Heart right ventricle (tissue), 16 donors: ENCODE measurements around the gene MRPL21. TPM values are rescaled to one million over a fixed set of nuclear protein-coding genes. Genes with fewer than 3 reads are reported as not detected.

Experiments used
- ATAC-seq, 8 donors: fragments of 200-7000 bp; cut with Tn5 transposase; one replicate each; pipeline ENCODE4 v1.9.1; 2020; ENCODE audit warnings: mild to moderate bottlenecking in 8 of 8, moderate library complexity in 8 of 8, moderate number of reproducible peaks in 1 of 8
- DNase-seq, 2 donors: peaks; one replicate each; pipeline ENCODE4 v3.0.0-alpha.2; 2020
- H3K27ac ChIP-seq, 10 donors: fragments of 200-600 bp; sonication (generic) in 2 of 10; one replicate each; pipeline versions ENCODE4 v1.5.0 to v1.8.0; 2020 to 2022; ENCODE audit warnings: mild to moderate bottlenecking in 3 of 10
- H3K27me3 ChIP-seq, 7 donors: fragments of 200-600 bp; one replicate each; pipeline ENCODE4 v1.8.0; 2021 to 2022; ENCODE audit warnings: mild to moderate bottlenecking in 2 of 7
- H3K36me3 ChIP-seq, 9 donors: fragments of 200-600 bp; sonication (generic) in 1 of 9; one replicate each; pipeline versions ENCODE4 v1.5.0 to v1.8.0; 2020 to 2022; ENCODE audit warnings: mild to moderate bottlenecking in 2 of 9
- H3K4me1 ChIP-seq, 9 donors: fragments of 200-600 bp; sonication (generic) in 1 of 9; one replicate each; pipeline versions ENCODE4 v1.5.0 to v1.8.0; 2020 to 2022; ENCODE audit warnings: mild to moderate bottlenecking in 4 of 9
- H3K4me3 ChIP-seq, 10 donors: fragments of 200-600 bp; sonication (generic) in 2 of 10; one replicate each; pipeline versions ENCODE4 v1.5.0 to v1.8.0; 2020 to 2022; ENCODE audit warnings: mild to moderate bottlenecking in 7 of 10, moderate library complexity in 2 of 10
- H3K9me3 ChIP-seq, 11 donors: fragments of 200-600 bp in 10 of 11; sonication (generic) in 2 of 11; one replicate each; pipeline versions ENCODE4 v1.5.0 to v1.8.0; 2013 to 2022; ENCODE audit warnings: mild to moderate bottlenecking in 2 of 11, control low read depth in 1 of 11, moderate library complexity in 1 of 11
- CTCF ChIP-seq, 9 donors: fragments of 200-600 bp; sonication (generic) in 2 of 9; IDR thresholded peaks; one replicate each; pipeline versions ENCODE4 v1.5.0 to v1.8.0; 2021 to 2022; ENCODE audit warnings: antibody characterized with exemption in 9 of 9, mild to moderate bottlenecking in 5 of 9, moderate library complexity in 1 of 9
- WGBS, 2 donors: extraction: QIAGEN DNeasy Blood & Tissue Kit; methylation state at CpG; one replicate each; pipeline ENCODE4 v1.1.7; 2013; ENCODE audit warnings: inconsistent platforms in 1 of 2; 5-methylcytosine and 5-hydroxymethylcytosine counted together
- intact Hi-C, 10 donors: fragments of 100-400 bp; cut with DNase I; formaldehyde crosslinking; loops; one replicate each; pipeline versions ENCODE4 v1.11.1 to v1.14.2; 2022
- polyA plus RNA-seq, 2 donors: library from polyadenylated mRNA; stranded (reverse); fragments of 200-250 nt; gene quantifications; one replicate each; pipeline ENCODE4 v1.2.3, GENCODE V29; 2013
- total RNA-seq, 10 donors: library from RNA; stranded (reverse); fragmentation: NEBNext Ultra II Directional in 3 of 10; extraction: Animal tissue kit (Norgen Biotek cat#: 25700) in 3 of 10; gene quantifications; one replicate each; pipeline versions ENCODE4 v1.2.1 to v1.2.4, GENCODE V29; 2021 to 2023
- donor health status: Arrhythmogenic right ventricular cardiomyopathy.
- donor health status: ischemic (EF 13 %, LVEDD 7.1; RV severe dilation, severe dysfunction).
- donor health status: healthy with polysubstance abuse.
- donor health status: DM: no; HTN: yes; CAD: no.
- donor health status: DM: no; HTN: no; CAD: no.
- donor health status: ischemic (EF 25% LVEDD 6.9; RV normal size, moderate dysfunction).
- donor health status: ischemic (EF 25% LVEDD 5.7; RV mildly dilated, moderate dysfunction).
- donor health status: healthy.
- donor health status: DM: yes; HTN: yes; CAD: no.
- donor health status: Ischemic cardiomyopathy.
- donor health status: ischemic (EF 35%, LVEDD 5.7; RV mildly dilated, moderate dysfunction).
- donor health status: nonischemic (EF 11% LVEDD 7.7; RV severe dilation, severe dysfunction).
- donor health status: DM: yes; HTN: yes; CAD: no.
- donor health status: PGD.
- donor health status: ischemic (EF 29% LVEDD 5.4; RV normal size, mild dysfunction).
- donor health status: nonischemic (EF 23%, LVEDD 6.1; RV moderate dilation, normal function).

Gene MRPL21
- total and polyA plus RNA-seq, 12 donors, result 63.2 to 186 (median 106) TPM

DNA sequence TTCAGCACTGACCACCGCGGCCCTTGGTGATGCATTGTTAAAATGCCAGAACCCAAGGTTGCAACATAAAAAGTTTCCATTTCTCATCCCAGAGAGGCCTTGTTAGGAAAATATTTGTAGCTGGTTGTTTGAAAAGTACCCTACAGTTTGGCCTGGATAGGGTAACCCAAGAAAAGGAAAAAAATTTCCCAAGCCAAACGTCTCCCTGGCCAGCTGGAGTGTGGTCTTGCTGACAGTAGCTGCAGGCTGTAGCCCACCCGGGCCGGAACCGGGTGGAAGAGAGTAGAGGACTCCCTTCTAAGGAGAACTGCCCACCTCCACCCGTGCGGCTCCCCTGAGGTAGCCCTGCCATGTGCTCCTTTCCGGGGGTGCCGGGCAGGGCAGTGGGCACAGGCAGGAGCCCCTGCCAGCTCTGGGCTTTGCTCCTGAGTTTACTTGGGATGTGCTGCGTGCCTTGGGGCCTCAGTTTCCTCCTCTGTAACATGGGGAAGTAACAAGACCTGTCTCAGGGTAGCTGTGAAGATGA, 38.5 kb upstream of the MRPL21 start:
- no peak overlapping the region for H3K4me3 ChIP-seq
- DNase-seq (no peak), ATAC-seq (no peak)
- no peak for TF ChIP-seq CTCF (IDR thresholded peaks at IDR 0.05)
- H3K9me3 ChIP-seq, result no peaks in the 10 kb centered on the region
- peaks cover 0 to 43% (median 24%) of the 10 kb centered on the region in 9 donors for H3K36me3 ChIP-seq
- 77 to 80% methylated on average over 11 of the region's 11 CpGs for WGBS, 2 donors
- no peaks in the 10 kb centered on the region for H3K27me3 ChIP-seq
- intact Hi-C loops, result loop anchor here in 1 of 10 donors (2.0 kb wide), 1 partner anchor 71 kb away; no protein-coding TSS in a partner anchor
- peak overlapping the region in 3 of 10 donors; percentile 3 to 40 (median 28) for H3K27ac ChIP-seq
- peaks cover 0 to 10% (median 5%) of the 10 kb centered on the region in 9 donors for H3K4me1 ChIP-seq

- H3K27ac ChIP-seq, result no peak overlapping the region
- ATAC-seq (no peak), DNase-seq (no peak)
- WGBS, 2 donors, result 89 to 94% methylated on average over 18 of the region's 18 CpGs
- H3K4me3 ChIP-seq, result no peak overlapping the region
- no peak for TF ChIP-seq CTCF (IDR thresholded peaks at IDR 0.05)
- intact Hi-C loops, result loop anchor here in 1 of 10 donors (2.0 kb wide), 1 partner anchor 71 kb away; no protein-coding TSS in a partner anchor
- H3K9me3 ChIP-seq, result no peaks in the 10 kb centered on the region
- H3K36me3 ChIP-seq, result peaks cover 0 to 49% (median 29%) of the 10 kb centered on the region in 9 donors
- H3K4me1 ChIP-seq, result peaks cover 0 to 5% (median under 1%) of the 10 kb centered on the region in 9 donors
- H3K27me3 ChIP-seq, result no peaks in the 10 kb centered on the region
Observed at GRCh38 chr11:68941324-68942094, 37.9 kb upstream of the MRPL21 start.

- Histone ChIP-seq H3K36me3 (peaks cover 0 to 56% (median 36%) of the 10 kb centered on the region in 9 donors), H3K27me3 (no peaks in the 10 kb centered on the region), H3K9me3 (no peaks in the 10 kb centered on the region), H3K4me1 (no peaks in the 10 kb centered on the region), H3K4me3 (no peak overlapping the region), H3K27ac (no peak overlapping the region)
- WGBS, 2 donors, result 90 to 93% methylated on average over 20 of the region's 20 CpGs
- DNase-seq (no peak), ATAC-seq (no peak)
- TF ChIP-seq CTCF (IDR thresholded peaks at IDR 0.05), result no peak
- intact Hi-C loops, result no loop called here
Observed at GRCh38 chr11:68940651-68941323, 37.2 kb upstream of the MRPL21 start.
